ENCODE measurements around the gene CXXC1.
A peak's percentile ranks its signal among the peaks of the same experiment; 100 is the strongest.

CXXC1 gene

GRCh38 chr18:50281972-50282520 lies 5.4 kb downstream of the CXXC1 start:
- Histone ChIP-seq H3K4me2 (ENCODE audit: low read length) (peak overlapping the region; percentile 92), H3K4me3 (ENCODE audit: low read length) (peak overlapping the region; percentile 83), H3K9me3 (replicated peaks; ENCODE audit: low read length) (no peaks in the 10 kb centered on the region), H3K36me3 (ENCODE audit: insufficient read depth, low read length) (peaks cover 39% of the 10 kb centered on the region), H3K9ac (ENCODE audit: low read depth, low read length) (peak overlapping the region; percentile 87), H3K4me1 (ENCODE audit: control insufficient read depth, insufficient read depth, low read length) (peaks cover 55% of the 10 kb centered on the region), H3K27me3 (ENCODE audit: control insufficient read depth, insufficient read depth, low read length) (no peaks in the 10 kb centered on the region)

DNA sequence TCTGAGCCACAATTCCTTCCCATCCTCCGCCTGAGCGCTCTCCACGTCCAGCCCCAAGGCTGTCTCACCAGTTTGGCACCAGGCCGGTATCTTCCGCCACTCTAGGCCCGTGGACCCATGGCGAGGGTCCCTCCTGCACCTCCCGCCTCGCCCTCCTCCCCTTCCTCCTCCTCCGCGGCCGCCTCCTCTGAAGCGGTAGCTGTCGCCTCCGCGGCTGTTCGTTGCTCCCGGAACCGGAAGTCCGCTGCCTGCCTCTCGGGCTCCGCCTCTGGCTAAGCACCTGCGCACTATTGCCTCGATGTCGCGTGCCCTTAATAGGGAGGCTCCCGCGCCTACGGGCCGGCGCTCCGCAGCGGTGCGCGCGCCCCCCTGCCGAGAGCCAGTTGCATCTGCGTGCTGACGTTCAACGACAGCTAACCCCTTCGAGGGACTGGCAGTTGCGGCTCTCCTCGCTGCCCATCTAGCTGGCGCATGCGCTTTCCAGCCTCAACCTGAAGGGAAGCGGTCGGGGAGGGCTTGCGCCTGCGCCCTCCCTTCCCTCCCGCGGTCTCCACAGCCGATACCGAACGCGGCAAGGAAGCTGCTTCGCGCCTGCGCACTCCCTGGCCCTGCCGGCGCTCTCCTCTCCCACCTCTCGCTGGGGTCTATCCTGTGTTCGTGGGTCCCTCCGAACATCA lies 6.1 kb downstream of the CXXC1 start, which contains the start of gene MBD1:
Gene MBD1, minus strand, starts transcription at position 229 of the 677 bp plus-strand sequence. CDS start 1,531 bp downstream, outside the sequence.
- no peaks in the 10 kb centered on the region for H3K9me3 ChIP-seq (replicated peaks; ENCODE audit: low read length)
- peaks cover 45% of the 10 kb centered on the region for H3K36me3 ChIP-seq (ENCODE audit: insufficient read depth, low read length)
- H3K4me3 ChIP-seq (ENCODE audit: low read length): peak within 1 kb of the TSS; percentile 83
- H3K27me3 ChIP-seq (ENCODE audit: control insufficient read depth, insufficient read depth, low read length): no peaks in the 10 kb centered on the region
- peaks cover 51% of the 10 kb centered on the region for H3K4me1 ChIP-seq (ENCODE audit: control insufficient read depth, insufficient read depth, low read length)
- H3K4me2 ChIP-seq (ENCODE audit: low read length): peak within 1 kb of the TSS; percentile 92
- peak within 1 kb of the TSS; percentile 87 for H3K9ac ChIP-seq (ENCODE audit: low read depth, low read length)

GRCh38 chr18:50280707-50281294 lies 6.7 kb downstream of the CXXC1 start:
- H3K9me3 ChIP-seq (replicated peaks; ENCODE audit: low read length): no peaks in the 10 kb centered on the region
- H3K4me2 ChIP-seq (ENCODE audit: low read length): peak overlapping the region; percentile 92
- peaks cover 45% of the 10 kb centered on the region for H3K4me1 ChIP-seq (ENCODE audit: control insufficient read depth, insufficient read depth, low read length)
- H3K27me3 ChIP-seq (ENCODE audit: control insufficient read depth, insufficient read depth, low read length): no peaks in the 10 kb centered on the region
- H3K9ac ChIP-seq (ENCODE audit: low read depth, low read length): peak overlapping the region; percentile 87
- peak overlapping the region; percentile 83 for H3K4me3 ChIP-seq (ENCODE audit: low read length)
- H3K36me3 ChIP-seq (ENCODE audit: insufficient read depth, low read length): peaks cover 51% of the 10 kb centered on the region

GRCh38 chr18:50279752-50280151 lies 7.7 kb downstream of the CXXC1 start:
- peak overlapping the region; percentile 92 for H3K4me2 ChIP-seq (ENCODE audit: low read length)
- H3K4me3 ChIP-seq (ENCODE audit: low read length): peak overlapping the region; percentile 83
- H3K27me3 ChIP-seq (ENCODE audit: control insufficient read depth, insufficient read depth, low read length): no peaks in the 10 kb centered on the region
- H3K36me3 ChIP-seq (ENCODE audit: insufficient read depth, low read length): peaks cover 57% of the 10 kb centered on the region
- H3K9ac ChIP-seq (ENCODE audit: low read depth, low read length): peak overlapping the region; percentile 87
- H3K9me3 ChIP-seq (replicated peaks; ENCODE audit: low read length): no peaks in the 10 kb centered on the region
- peaks cover 43% of the 10 kb centered on the region for H3K4me1 ChIP-seq (ENCODE audit: control insufficient read depth, insufficient read depth, low read length)

DNA sequence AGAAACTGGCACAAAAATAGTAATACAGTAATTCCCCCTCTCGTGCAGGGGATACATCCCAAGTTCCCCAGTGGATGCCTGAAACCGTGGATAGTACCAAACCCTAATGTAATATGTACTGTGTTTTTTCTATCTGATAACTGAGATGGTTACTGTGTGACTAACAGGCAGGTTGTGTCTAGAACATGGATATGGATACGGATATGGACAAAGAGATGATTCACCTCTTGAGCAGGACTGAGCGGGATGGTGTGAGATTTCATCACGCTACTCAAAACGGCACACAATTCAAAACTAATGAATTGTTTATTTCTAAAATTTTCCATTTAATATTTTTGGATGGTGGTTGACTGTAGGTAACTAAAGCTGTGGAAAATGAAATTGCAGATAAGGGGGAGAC lies 9.6 kb downstream of the CXXC1 start:
- Histone ChIP-seq H3K4me3 (ENCODE audit: low read length) (no peak overlapping the region), H3K4me2 (ENCODE audit: low read length) (peak overlapping the region; percentile 38), H3K9ac (ENCODE audit: low read depth, low read length) (no peak overlapping the region), H3K27me3 (ENCODE audit: control insufficient read depth, insufficient read depth, low read length) (no peaks in the 10 kb centered on the region), H3K4me1 (ENCODE audit: control insufficient read depth, insufficient read depth, low read length) (peaks cover 34% of the 10 kb centered on the region), H3K9me3 (replicated peaks; ENCODE audit: low read length) (no peaks in the 10 kb centered on the region), H3K36me3 (ENCODE audit: insufficient read depth, low read length) (peaks cover 59% of the 10 kb centered on the region)

DNA sequence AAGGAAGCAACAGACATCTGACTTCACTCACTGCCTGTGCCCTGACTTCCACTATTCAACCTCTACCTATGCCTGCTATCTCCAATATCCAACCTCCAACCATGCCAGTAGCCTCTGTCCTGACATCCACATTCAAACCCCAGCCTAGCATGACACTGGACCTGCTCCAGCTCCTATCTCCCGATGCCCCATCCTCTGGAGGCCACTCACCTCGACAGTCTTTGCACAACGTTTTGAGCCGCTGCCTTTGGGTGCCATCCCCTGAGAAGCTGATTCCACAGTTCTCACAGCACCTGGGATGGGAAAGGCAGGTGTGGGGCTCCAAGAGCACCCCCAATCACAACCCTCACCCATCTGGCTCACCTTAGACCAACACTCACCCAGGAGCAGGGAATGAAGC lies 11.0 kb downstream of the CXXC1 start:
- Histone ChIP-seq H3K4me1 (ENCODE audit: control insufficient read depth, insufficient read depth, low read length) (peaks cover 28% of the 10 kb centered on the region), H3K4me2 (ENCODE audit: low read length) (no peak overlapping the region), H3K9ac (ENCODE audit: low read depth, low read length) (no peak overlapping the region), H3K36me3 (ENCODE audit: insufficient read depth, low read length) (peaks cover 63% of the 10 kb centered on the region), H3K9me3 (replicated peaks; ENCODE audit: low read length) (no peaks in the 10 kb centered on the region), H3K4me3 (ENCODE audit: low read length) (no peak overlapping the region), H3K27me3 (ENCODE audit: control insufficient read depth, insufficient read depth, low read length) (no peaks in the 10 kb centered on the region)

DNA sequence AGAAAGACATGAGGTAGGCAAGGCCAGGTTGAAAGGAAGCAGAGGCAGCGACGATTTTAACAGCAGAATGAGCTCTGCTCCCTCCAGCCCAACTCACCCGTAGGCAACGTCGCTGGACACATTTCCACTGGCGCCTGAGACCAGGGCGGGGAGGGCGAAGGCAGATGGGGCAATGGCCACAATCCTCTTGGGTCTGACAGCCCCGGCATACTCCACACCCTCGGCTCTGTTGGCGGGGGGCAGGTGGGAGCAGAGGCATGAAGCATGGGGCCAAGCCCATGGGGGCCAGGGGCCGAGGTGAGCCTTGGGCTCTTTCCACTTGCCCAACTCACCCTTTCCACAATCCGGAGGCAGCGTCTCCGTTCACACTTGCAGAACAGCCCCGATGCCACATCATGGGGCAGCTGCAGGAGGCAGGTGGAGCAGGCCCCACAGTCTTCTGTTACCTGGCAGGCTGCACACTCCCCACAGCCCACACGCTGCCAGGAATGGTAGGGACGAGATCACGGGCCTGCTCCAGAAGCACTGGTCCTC lies 11.9 kb downstream of the CXXC1 start:
- Histone ChIP-seq H3K4me3 (ENCODE audit: low read length) (no peak overlapping the region), H3K36me3 (ENCODE audit: insufficient read depth, low read length) (peaks cover 71% of the 10 kb centered on the region), H3K4me2 (ENCODE audit: low read length) (no peak overlapping the region), H3K9me3 (replicated peaks; ENCODE audit: low read length) (no peaks in the 10 kb centered on the region), H3K9ac (ENCODE audit: low read depth, low read length) (no peak overlapping the region), H3K27me3 (ENCODE audit: control insufficient read depth, insufficient read depth, low read length) (no peaks in the 10 kb centered on the region), H3K4me1 (ENCODE audit: control insufficient read depth, insufficient read depth, low read length) (peaks cover 28% of the 10 kb centered on the region)

- peaks cover 77% of the 10 kb centered on the region for H3K36me3 ChIP-seq (ENCODE audit: insufficient read depth, low read length)
- no peaks in the 10 kb centered on the region for H3K27me3 ChIP-seq (ENCODE audit: control insufficient read depth, insufficient read depth, low read length)
Observed at GRCh38 chr18:50274941-50275340, 12.6 kb downstream of the CXXC1 start.

GRCh38 chr18:50274044-50274442 lies 13.4 kb downstream of the CXXC1 start:
- no peak overlapping the region for H3K4me2 ChIP-seq (ENCODE audit: low read length)
- H3K4me3 ChIP-seq (ENCODE audit: low read length): no peak overlapping the region
- no peaks in the 10 kb centered on the region for H3K27me3 ChIP-seq (ENCODE audit: control insufficient read depth, insufficient read depth, low read length)
- H3K4me1 ChIP-seq (ENCODE audit: control insufficient read depth, insufficient read depth, low read length): peaks cover 14% of the 10 kb centered on the region
- H3K36me3 ChIP-seq (ENCODE audit: insufficient read depth, low read length): peaks cover 86% of the 10 kb centered on the region
- H3K9me3 ChIP-seq (replicated peaks; ENCODE audit: low read length): no peaks in the 10 kb centered on the region
- H3K9ac ChIP-seq (ENCODE audit: low read depth, low read length): no peak overlapping the region

More at GRCh38 chr18:50274941-50275340, 12.6 kb downstream of the CXXC1 start:
- no peak overlapping the region for H3K9ac ChIP-seq (ENCODE audit: low read depth, low read length)
- peaks cover 21% of the 10 kb centered on the region for H3K4me1 ChIP-seq (ENCODE audit: control insufficient read depth, insufficient read depth, low read length)
- H3K4me2 ChIP-seq (ENCODE audit: low read length): no peak overlapping the region
- no peak overlapping the region for H3K4me3 ChIP-seq (ENCODE audit: low read length)
- no peaks in the 10 kb centered on the region for H3K9me3 ChIP-seq (replicated peaks; ENCODE audit: low read length)

- Histone ChIP-seq H3K9me3 (replicated peaks; ENCODE audit: low read length) (no peaks in the 10 kb centered on the region), H3K4me1 (ENCODE audit: control insufficient read depth, insufficient read depth, low read length) (peaks cover 7% of the 10 kb centered on the region), H3K27me3 (ENCODE audit: control insufficient read depth, insufficient read depth, low read length) (no peaks in the 10 kb centered on the region), H3K4me2 (ENCODE audit: low read length) (no peak overlapping the region), H3K4me3 (ENCODE audit: low read length) (no peak overlapping the region), H3K9ac (ENCODE audit: low read depth, low read length) (no peak overlapping the region), H3K36me3 (ENCODE audit: insufficient read depth, low read length) (peaks cover 85% of the 10 kb centered on the region)
Observed at GRCh38 chr18:50273203-50274043, 14.1 kb downstream of the CXXC1 start.

DNA sequence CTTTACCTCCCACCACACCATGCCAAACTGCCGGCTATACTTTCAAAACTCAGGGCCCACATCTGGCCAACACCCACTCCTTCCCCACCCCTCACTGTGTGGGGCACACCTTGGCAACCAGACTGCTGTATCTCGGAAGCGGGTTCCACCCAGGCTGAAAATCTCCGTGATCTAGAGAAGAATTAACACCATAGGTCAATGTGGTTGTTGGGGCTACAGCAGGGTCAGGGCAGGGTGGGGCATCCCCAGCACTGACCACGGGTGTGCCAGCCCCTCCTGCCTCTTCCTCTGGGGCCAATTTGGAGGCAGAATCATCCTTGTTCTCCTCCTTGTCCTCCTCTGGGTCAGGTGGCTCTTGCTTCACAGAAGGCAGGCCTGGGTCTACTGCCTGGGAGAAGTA lies 14.9 kb downstream of the CXXC1 start:
- H3K4me1 ChIP-seq (ENCODE audit: control insufficient read depth, insufficient read depth, low read length): peaks cover 1% of the 10 kb centered on the region
- no peaks in the 10 kb centered on the region for H3K9me3 ChIP-seq (replicated peaks; ENCODE audit: low read length)
- H3K4me2 ChIP-seq (ENCODE audit: low read length): no peak overlapping the region
- no peaks in the 10 kb centered on the region for H3K27me3 ChIP-seq (ENCODE audit: control insufficient read depth, insufficient read depth, low read length)
- H3K4me3 ChIP-seq (ENCODE audit: low read length): no peak overlapping the region
- no peak overlapping the region for H3K9ac ChIP-seq (ENCODE audit: low read depth, low read length)
- peaks cover 93% of the 10 kb centered on the region for H3K36me3 ChIP-seq (ENCODE audit: insufficient read depth, low read length)
